ENCODE data around the gene GOLGA6C. TPM values are rescaled to one million over a fixed set of nuclear protein-coding genes. Genes with fewer than 3 reads are reported as not detected.
"Not testable (repeated sequence)": the region's sequence is repeated elsewhere in the genome, so short reads cannot be mapped to it uniquely, and the experiment has no call there.

GOLGA6C gene
- polyA plus RNA-seq, 1 donor = not detected

DNA sequence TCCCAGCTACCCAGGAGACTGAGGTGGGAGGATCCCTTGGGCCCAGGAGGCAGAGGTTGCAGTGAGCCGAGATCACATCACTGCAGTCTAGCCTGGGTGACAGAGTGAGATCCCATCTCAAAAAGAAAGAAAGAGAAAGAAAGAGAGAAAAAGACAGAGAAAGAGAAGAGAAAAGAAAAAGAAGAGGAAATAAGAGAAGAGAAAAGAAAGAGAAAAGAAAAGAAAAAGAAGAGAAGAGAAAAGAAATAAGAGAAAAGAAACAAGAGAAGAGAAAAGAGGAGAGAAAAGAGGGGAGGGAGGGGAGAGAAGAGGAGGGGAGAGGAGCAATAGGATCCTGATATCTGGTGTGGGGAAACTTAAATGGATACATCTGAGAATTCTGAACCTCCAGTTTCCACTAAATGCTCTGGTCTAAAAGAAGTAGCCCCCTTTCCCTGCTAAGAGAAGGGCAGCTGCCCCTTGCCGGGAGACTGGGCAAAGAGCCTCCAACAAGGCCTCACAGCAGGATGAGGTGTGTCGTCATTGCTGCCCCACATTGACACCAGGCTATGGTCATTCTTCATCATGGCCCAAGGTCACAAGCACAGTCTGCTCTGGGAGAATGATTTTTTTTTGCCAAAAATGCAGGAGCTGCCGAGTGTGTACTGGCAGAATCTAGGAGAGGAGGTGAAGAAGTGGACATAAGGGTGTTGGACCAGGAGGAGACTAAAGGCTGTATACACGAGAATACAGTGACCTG, 56.6 kb downstream of the GOLGA6C start:
- no peak for DNase-seq (ENCODE audit: low read depth)

DNA sequence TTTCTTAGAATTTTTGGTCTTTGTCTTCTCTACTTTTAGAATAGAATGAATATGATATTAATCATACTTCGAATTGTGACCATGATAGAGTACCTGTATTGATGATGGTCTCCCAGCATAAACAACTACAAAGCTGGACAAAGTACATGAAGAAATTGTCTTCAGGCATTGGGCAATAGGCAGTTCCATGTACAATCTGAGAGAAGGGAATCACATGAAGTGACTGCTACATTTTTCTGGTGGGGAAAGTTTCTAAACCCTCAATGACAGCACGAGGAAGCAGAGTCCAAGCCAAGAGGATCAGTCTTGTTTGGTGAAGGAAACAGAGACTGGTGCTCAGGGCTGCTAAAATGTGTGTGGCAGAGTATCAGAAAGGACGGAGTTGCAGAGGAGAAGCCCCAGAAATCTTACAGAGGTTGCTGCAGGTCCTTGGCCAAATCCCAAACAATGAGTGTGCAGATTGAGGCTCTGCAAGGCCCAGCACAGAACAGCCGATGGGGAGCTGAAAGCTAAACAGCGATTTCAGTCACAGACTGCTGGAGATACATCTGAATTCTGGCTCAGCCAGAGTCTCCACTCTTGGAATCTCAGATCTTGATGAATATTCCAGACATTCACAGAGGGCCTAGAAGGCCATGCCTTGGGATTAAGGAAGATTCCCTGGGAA, 61.2 kb downstream of the GOLGA6C start:
- not testable (repeated sequence) for DNase-seq (ENCODE audit: low read depth)

Other genes with a start within 250 kb of the GOLGA6C start
- gene PPCDC, start 234.7 kb upstream of the GOLGA6C start, polyA plus RNA-seq (ENCODE audit: insufficient read length) = 6.1 TPM
- gene C15orf39, start 56.5 kb upstream of the GOLGA6C start, polyA plus RNA-seq (ENCODE audit: insufficient read length) = 8.0 TPM
- gene GOLGA6D, start 24.5 kb downstream of the GOLGA6C start, polyA plus RNA-seq (ENCODE audit: insufficient read length) = 0.30 TPM
- gene COMMD4, start 77.7 kb downstream of the GOLGA6C start, polyA plus RNA-seq (ENCODE audit: insufficient read length) = 40.8 TPM
- gene NEIL1, start 88.7 kb downstream of the GOLGA6C start, polyA plus RNA-seq (ENCODE audit: insufficient read length) = 8.2 TPM
- gene MAN2C1, start 110.3 kb downstream of the GOLGA6C start, polyA plus RNA-seq (ENCODE audit: insufficient read length) = 105 TPM
- gene SIN3A, start 193.4 kb downstream of the GOLGA6C start, polyA plus RNA-seq (ENCODE audit: insufficient read length) = 28.2 TPM